ENCODE data around the gene BEAN1.

DNA sequence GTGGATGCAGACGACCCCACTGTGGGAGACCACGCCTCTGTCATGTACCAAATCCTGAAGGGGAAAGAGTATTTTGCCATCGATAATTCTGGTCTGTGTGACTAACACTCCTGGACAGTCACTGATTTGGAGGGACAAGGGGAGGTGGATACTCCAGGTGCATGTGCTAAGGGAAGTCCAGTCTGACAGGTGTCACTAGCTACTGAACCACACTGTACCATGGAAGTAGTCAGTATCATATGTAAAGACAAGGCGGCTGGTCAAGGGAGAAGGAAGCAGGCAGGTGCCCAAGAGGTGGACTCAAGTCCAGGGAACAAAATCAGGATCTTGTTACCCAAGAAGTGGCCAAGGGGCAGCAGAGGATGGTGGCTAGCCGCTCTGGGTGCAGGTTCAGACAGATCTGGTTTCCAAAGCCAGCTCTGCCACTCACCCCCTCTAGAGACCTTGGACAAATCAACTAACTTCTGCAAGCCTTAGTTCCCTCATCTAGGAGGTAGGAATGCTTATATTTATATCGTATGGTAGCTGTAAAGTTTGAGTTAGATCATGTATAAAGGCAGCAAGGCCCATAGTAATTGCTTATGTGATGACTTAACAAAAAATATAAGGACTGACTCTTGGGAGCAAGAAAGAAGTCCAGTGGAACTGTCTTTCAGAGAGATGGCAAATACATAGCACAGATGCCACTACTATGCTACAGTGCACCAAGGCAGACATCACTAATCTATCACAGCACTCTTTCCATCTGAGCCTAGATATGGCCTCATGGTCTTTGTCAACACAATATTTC is 38.5 kb upstream of the BEAN1 start:
- TF ChIP-seq POLR2AphosphoS5 (IDR thresholded peaks at IDR 0.05) (no peak), POLR2A (IDR thresholded peaks at IDR 0.05) (no peak)
- TF ChIP-seq, protein P1, sequence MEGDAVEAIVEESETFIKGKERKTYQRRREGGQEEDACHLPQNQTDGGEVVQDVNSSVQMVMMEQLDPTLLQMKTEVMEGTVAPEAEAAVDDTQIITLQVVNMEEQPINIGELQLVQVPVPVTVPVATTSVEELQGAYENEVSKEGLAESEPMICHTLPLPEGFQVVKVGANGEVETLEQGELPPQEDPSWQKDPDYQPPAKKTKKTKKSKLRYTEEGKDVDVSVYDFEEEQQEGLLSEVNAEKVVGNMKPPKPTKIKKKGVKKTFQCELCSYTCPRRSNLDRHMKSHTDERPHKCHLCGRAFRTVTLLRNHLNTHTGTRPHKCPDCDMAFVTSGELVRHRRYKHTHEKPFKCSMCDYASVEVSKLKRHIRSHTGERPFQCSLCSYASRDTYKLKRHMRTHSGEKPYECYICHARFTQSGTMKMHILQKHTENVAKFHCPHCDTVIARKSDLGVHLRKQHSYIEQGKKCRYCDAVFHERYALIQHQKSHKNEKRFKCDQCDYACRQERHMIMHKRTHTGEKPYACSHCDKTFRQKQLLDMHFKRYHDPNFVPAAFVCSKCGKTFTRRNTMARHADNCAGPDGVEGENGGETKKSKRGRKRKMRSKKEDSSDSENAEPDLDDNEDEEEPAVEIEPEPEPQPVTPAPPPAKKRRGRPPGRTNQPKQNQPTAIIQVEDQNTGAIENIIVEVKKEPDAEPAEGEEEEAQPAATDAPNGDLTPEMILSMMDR (IDR thresholded peaks at IDR 0.05): no peak

Measured in suprapubic skin (tissue), 4 donors.